Activated CD8-positive, alpha-beta memory T cell treated with anti-CD3 and anti-CD28 coated beads, Interleukin-2, amount 50 U/mL, for 4 hours (primary cell): ENCODE results near the gene ASAH2.
"Not testable (repeated sequence)": the region's sequence is repeated elsewhere in the genome, so short reads cannot be mapped to it uniquely, and the experiment has no call there.

Source experiments
- DNase-seq: peaks from one replicate; pipeline ENCODE4 v3.0.0-alpha.2; 2020

Gene ASAH2

DNA sequence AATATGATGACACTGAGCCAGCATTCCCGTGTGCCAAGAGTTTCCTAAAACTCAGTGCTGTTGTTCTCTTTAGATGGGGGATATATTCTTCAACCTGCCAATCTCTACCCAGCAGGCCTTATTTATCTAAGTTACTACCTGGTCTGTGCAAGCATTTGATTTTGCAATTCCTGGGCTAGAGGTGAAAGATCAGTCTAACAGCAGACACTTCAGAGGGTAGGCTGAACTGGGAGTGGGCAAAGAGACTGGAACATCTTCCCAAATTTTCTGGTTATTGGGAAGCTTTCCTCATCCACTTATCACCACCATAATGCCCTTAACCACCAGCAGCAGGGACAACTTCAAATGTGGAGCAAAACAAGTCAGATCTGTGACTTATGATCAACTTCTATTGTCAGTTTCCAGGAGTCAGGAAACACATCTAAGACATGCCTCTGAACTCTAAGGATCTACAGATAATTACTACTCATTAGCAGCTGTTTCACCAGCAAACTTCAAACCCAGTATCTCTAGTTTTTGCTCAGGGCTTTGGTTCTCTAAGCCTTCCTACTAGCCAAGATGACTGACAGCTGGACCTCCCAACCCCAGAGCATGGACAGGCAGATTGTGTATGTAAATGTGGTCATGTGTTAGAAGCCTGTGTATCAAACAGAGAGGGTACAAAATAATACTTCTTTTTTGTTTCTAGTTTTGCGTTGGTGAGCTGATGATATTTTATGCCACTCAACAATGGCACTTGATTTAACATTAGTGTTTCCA is 1.0 kb downstream of the ASAH2 start:
- DNase-seq: no peak

DNA sequence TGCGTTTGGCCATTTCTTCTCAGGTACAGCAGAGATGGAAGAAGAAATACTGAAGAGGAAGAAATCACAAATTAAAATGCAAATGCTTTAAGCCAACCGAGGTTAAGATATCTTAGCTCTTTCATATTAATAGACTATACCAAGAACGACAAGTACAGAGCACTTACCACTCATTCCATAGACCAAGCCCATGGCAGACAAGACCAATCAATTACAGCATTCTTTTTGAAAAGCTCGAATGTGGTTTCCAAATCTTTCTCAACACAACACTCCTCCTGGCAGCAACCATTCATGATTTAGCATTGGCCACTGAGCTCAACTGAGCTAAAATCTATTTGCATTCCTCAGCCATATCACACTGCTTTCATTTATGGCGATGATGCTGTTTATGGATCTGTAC is 2.7 kb downstream of the ASAH2 start:
- DNase-seq: no peak

DNA sequence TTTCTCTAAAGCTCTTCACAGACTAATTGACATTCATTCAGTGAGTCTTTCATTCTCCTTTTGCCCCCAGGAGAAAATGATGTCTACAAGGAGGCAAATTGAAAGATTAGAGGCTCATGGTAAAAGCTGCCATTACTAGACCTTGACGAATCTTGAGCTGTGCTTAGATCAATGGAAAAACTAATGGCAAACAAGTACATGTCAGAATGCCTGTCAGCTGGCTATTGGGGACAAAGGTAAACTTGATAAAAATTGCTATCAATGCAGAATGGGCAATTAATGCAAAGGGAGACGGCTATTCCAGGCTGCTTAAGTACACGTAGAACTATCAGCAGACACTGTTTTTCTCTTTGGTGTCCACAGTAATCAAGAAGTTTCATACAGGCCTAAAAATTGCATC is 3.3 kb downstream of the ASAH2 start:
- no peak for DNase-seq

DNA sequence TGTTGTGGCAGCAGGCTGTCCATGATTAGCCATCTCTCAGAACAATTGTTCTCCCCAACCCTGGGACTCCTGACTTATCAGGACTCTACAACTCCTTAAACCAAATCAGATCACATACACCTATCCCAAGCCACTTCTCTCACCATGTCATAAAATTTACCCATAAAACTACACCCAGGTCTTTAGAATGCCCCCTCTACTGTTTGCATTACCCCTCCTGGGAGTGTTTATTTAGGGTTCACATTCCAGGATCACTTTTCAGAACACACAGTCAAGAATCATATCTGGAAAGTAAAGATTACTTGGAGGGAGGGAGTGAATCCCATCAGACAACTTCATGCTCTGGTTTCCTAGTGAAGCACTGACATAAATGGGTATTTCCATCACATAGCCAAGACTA is 7.1 kb downstream of the ASAH2 start:
- DNase-seq: no peak

DNA sequence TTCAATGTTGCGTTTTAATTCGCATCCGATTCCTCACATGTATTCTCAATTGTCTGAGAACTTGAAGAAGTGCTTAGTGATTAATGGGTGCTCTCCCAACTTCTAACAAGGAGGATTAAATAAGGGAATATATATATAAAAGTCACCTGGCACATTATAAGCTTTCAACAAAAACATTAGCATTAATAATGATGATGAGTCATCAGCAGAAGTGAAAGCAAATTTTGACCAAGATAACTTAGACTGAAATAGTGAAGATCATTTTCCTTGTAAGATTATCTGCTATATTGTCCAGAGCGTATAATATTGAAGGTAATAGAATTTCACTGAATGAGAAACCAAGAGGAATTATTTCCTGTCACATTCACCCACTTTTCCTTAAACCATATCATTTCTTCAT is 8.5 kb downstream of the ASAH2 start:
- no peak for DNase-seq

DNA sequence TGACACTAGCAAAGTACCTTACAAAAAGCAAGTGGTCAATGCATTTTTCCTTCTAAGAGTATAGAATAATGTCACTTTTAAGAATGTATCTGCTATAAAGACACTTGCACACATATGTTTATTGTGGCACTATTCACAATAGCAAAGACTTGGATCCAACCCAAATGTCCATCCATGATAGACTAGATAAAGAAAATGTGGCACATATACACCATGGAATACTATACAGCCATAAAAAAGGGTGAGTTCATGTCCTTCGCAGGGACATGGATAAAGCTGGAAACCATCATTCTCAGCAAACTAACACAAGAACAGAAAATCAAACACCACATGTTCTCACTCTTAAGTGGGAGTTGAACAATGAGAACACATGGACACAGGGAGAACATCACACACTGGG is 9.8 kb downstream of the ASAH2 start:
- not testable (repeated sequence) for DNase-seq

DNA sequence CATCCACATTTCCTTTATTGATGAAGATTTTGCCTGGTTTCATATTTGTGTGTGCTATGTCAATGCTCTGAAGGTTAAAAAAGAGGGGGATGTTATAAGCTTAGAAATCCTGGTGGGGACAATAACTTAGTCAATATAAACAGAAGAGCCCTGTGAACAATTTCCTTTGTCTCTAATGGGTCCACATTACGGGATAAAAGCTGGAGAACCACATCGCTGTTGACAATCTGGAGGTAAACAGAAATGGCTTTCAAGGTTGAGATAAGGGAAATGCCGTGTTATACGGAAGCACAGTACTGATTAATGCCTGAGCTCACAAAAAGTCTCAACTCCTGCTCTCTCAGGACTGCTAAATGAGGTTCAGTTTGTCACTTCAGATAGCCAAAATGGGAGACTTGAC is 16.8 kb downstream of the ASAH2 start:
- DNase-seq: no peak

DNA sequence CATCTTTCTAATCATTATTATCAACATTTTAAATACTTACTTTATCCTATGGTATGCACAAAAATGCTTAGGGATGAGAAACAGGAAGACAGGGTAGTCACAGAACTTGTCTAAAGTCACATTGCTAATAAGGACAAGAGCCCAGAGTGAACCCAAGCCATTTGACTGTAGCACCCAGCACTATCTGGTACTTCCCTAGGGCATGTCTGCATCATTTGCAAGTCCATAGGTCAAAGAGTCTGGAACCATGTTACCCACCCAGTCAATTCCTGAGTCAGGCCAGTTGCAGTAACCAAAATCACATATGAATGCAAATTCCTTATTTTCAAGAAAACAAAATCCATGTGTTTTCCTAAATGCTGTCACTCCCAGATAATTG is 19.1 kb downstream of the ASAH2 start:
- no peak for DNase-seq

DNA sequence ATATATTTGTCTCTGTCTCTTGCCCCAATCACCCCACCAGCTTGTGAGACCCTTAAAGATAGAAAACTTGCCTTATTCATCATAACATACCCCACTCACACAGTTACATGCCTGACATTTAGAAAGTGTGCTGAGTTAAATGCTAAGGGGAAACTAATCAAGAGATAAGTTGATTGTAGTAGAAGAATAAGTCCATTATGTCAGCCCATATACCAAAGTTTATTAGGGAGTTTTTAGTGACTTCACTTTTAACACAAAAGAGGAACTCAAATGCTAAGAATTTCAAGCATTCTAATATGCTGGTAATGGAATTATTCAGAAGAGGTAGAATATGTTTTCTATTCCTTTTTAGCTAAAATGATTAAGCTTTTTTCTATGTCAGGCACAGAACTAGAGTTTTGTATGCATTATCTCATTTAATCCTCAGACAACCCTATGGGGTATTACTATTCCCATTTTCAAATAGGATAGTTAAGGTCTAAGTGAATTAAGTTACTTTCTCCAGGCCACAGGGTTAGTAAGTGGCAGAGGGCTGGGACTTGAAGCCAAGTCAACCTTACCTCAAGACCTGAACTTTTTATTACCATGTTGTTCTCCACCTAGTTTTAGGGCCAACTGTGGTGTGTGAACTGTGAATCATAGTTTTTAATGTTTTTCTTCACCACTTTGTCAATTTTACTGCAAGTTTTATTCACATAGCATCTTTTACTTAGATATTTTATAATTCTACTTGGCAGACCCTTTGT is 19.6 kb downstream of the ASAH2 start:
- no peak for DNase-seq

DNA sequence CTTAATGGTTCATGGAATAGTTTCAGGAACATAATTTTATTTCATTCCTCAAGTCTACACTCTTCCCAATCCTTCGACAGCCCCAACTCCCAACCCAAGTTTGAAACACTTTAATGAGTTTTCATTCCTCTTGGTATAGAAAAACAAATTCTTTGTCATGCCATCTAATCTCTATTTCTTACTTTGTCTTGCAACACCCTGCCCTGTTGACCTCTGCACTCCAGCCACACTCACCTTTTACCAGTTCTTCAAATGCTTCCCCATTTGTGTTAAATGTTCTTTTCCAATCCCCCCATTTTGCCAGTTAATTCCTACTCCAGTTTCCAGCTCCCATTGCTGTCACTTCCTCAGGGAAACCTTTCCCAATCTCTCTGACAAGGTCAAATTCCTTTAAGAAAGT is 21.9 kb downstream of the ASAH2 start:
- no peak for DNase-seq

DNA sequence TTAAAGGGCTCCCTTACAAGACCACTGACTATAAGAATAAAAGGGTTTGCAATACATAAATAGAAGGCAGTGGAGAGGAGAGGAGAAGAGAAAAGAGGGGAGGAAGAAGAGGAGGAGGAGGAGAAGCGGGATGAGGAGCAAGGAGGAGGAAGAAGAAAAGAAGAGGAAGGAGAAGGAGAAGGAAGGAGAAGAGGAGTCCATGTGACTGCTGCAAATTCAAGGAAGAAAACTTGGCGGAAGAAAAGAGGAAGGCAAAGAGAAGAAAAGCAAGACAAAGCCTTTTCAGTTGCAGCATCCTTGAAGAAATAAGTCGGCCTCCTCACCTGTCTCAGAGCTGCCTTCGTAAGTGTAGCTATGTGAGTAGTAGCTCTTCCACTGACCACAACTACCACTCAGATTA is 22.6 kb downstream of the ASAH2 start:
- DNase-seq: no peak

DNA sequence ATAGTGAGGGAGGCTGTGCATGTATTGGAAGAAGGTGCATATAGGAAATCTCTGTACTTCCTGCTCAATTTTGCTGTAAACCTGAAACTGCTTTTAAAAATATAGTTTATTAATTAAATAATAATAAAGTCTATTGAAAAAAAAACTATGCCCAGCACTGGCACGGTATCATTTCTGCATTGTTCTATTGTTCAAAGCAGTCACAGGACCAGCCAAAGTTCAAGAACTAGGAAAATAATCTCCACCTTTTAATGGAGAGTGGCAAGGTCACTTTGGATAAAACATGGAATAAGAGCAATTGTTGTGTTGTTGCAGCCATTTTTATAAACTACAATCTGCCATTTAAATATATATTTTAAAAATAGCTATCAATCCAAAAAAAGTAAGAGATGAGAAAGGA is 24.7 kb downstream of the ASAH2 start:
- DNase-seq: no peak

DNA sequence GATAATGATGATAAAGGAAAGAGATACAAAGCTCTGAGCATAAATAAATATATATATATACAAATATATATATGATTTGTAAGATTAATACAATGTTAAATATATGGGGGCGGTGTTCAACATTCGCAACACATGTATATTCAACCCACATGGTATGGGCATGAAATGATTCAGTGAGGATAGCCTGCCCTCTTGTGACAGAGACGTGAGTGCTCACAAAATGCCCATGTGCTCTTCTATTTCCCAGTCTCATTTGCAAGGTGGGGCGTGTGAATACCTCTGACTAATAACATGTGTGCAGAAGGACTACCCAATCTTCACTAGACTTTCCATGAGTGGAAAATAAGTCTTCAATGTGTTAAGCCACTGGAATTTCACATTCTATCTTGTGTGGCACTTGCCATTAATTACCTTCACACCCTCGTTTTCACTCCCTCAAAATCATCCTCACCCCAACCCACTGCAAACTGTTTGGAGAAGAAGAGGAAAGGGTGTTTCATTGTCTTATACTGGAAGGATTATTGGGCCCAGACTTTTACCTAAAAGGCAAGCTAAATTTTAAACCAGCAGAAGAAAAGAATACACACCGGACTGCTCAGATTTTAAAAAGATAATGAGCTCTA is 26.9 kb downstream of the ASAH2 start:
- no peak for DNase-seq

DNA sequence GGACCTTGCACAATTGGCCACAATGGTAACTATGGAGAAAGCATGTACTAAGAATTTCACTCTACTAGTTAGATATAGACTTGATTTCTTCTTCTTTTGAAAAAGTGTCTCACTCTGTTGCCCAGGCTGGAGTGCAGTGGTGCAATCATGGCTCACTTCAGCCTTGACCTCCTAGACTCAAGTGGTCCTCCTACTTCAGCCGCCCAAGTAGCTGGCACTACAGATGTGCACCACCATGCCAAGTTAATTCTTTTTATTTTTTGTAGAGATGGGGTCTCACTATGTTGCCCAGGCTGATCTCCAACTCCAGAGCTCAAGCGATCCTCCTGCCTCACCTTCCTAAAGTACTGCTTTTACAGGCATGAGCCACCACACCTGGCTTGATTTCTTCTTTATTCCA is 29.1 kb downstream of the ASAH2 start:
- no peak for DNase-seq

DNA sequence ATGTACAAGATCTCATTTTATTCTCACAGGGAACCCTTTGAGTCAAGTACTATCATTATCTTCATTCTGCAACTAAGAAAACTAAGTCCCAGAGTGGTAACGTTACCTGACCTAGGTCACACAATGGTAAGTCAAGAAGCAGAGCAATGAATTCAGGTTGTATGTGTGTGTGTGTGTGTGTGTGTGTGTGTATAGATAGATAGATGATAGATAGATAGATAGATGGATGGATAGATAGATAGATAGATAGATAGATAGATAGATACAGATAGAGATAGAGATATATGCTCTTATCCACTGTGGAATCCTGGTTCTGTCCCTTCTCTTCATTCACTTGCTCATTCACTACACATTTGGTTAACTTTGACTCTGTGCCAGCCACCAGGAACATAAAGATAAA is 29.8 kb downstream of the ASAH2 start:
- DNase-seq: no peak

DNA sequence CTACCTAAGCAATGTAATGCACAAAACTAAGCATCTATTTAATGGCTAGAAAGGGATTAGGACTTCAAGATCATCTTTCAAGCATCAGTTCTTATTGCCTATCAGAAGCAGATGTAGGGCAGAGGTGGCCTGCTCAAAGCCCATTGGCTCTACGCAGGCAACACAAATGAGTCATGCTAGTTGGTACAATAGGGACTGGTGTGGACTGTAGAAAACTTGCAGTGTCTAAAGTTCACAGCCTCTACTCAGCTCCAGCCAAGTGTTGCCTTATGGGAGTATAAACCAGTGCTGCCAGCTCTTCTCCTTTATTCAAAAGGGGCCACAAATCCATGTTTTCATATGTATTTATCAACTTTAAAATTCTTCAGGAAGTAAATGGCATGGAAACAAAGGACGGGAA is 31.7 kb downstream of the ASAH2 start:
- no peak for DNase-seq

DNA sequence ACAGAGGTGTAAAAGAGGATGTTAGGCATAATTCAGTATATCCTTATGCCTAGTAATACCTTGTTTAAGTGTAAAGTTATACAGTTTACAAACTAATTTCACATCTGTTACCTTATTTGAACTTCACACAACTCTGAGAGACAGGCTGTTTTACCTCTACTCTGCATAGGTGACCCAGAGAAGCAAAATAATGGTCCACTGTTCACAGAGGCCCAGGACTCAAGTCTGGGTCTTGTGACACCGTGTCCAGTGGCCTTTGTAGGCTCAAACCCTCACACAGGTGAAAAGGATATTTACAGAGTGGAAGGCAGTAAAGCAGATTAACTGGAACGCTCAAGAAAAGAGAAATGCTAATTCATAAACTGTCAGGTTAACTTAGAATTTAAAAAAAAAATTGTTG is 32.1 kb downstream of the ASAH2 start:
- no peak for DNase-seq

DNA sequence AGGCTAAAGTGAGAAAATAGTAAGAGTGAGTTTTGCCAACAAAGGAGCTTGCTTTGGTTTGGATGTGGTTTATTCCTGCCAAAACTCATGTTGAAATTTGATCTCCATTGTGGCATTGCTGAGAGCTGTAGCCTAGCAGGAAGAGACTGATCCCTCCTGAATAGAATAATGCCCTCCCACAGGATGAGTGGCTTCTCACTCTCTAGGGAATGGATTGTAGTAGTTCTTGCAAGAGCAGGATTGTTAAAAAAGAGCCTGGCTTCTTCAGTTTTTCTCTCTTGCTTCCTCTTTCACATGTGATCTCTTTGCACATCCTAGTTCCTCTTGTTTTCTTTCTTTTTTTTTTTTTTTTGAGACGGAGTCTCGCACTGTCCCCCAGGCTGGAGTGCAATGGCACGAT is 34.4 kb downstream of the ASAH2 start:
- no peak for DNase-seq

DNA sequence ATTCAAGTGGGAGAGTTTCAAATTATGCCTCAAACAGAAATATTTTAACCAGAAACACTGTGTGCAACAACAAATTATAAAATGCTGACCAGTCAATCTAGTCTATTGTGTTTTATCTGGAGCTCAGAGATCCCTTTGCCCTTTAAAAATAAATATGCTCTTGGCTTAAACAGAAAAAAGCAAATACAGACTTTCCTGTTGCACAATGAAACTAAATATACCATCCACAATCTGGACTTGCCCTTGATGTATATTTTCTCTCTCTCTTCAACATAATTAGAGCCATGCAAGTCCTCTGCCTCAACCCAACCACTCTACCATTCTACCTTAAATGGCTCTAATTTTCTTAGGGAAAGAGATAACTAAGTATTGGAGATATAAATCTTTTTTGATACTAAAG is 34.9 kb downstream of the ASAH2 start:
- no peak for DNase-seq

DNA sequence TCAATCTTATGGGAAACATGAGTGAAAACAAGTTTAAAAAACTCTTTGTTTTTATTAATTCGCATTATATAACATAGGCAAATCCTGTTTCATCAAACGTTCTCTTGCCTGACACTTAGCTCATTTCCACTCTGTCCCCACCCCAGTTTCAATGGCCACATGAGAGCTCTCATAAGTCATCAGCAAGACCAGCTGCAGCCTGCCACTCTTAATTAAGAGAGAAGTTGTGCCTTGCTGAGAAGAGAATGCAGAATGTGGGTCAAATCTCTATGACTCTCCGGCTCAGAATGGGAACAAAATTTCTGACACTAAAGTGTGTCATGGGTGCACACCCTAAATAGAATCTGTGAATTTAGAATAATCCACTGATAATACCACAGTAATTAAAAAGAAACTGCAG is 39.6 kb downstream of the ASAH2 start:
- DNase-seq: no peak

DNA sequence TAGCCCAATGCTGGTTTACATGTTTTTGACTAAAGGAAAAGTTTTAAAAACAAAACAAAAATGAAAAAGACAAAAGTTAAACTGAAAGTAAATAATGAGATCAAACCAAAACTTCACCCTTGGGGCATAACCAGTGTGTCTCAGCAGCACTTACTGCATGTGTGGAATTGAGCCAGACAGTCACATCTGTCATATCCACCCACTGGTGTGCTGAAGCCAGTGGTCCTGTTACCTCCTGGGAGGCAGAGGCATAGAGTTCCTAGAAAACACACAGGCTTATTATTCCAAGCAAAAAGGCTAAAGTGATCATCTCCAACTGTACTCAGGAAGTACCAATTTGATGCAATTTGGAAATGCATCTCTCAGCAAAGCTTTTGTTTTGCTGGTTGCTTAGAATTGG is 40.4 kb downstream of the ASAH2 start:
- DNase-seq: no peak
